GM12873 (cell line): ENCODE results near the gene HDGF.

Source experiments
- CTCF ChIP-seq: IDR thresholded peaks from 2 replicates; pipeline ENCODE4 v1.5.1; 2012; ENCODE audit warnings: low read depth, mild to moderate bottlenecking, moderate library complexity, low read length, control low read depth; ENCODE audit not compliant: insufficient read depth; ENCODE audit errors: missing control alignments

Gene HDGF

DNA sequence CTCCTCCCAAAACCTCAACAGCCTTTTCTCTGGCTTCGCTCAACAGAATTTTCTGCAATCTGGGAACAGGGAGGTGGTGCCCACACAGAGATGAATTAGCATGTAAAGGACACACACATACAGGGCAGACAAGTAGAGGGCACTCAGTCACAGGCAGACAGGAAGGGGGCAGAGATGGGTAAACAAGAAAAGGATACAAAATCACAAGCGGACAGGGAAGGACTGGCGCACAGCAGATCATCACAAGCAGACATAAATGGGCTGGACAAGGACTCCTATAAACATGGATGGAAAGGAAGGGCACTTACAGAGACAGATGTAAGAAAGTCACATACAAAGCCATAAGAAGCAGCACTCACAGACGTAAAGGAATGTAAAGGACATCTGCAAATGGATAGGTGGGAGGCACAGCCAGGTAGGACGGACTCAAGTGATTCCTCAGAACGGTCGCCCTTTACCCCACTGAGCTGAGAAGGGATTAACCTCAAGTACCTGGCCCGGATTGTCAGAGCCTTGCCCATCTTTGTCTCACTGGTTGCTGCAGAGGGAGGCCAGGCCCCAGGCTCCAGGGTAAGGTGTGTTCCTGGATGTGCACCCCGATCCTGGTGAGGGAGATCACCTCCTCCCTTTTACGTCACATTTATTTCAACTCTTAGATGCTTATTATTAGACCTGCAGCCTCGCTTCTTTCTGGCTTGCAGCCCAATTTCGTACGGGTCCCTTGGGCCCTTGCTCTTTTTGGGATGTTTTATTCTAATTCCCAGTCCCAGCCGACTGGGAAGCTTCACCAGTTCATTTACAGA, 15.0 kb upstream of the HDGF start:
- TF ChIP-seq CTCF, result no peak

DNA sequence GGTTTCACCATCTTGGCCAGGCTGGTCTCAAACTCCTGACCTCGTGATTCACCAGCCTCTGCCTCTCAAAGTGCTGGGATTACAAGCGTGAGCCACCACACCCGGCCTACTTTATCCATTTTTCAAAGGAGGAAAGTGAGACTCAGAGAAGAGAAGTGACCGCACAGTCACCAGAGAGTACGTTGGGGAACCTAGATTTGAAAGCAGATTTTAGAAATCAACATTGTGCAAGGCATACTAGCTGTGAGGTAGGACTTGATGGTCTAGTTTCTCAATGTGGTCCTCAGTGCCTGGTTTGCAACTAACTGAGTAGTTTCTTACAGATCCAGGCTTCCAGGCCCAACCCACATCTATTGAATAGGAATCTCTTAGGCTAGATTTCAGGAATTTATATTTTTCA, 14.2 kb upstream of the HDGF start:
- TF ChIP-seq CTCF, result no peak

GRCh38 chr1:156760796-156761104, 9.3 kb upstream of the HDGF start:
- no peak for TF ChIP-seq CTCF

DNA sequence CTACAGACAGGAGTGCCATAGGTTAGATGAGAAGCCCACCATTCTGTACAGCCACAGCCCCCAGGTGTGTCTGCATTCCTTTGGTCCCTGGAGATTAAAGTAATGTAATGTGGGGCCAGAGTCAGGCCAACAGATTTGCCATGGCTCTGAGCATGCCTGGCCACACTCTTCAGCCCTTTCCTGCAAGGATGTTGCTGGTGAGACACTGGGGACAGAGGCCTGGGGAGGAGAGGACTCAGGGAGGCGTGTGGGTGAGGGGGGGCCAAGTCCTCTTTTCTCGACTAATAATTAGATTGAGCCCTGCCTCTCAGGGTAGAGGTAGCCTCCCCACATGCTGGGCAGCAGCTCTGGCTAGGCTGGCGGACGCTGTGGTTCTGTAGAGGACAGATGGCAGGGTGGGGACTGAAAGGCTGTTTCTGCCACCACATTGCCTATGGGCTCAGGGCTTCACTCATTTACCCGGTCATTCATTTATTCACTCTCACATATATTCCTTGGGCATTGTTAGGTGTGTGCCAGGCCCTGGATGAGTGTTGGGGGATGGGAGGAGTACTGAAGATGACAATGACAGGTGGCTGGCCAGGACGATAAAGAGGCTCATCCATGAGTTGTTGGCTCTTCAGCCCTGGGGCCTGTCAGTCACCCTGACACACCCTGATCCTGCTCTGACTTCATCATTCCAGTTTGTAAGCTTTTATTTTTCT, 8.8 kb upstream of the HDGF start:
- no peak for TF ChIP-seq CTCF

DNA sequence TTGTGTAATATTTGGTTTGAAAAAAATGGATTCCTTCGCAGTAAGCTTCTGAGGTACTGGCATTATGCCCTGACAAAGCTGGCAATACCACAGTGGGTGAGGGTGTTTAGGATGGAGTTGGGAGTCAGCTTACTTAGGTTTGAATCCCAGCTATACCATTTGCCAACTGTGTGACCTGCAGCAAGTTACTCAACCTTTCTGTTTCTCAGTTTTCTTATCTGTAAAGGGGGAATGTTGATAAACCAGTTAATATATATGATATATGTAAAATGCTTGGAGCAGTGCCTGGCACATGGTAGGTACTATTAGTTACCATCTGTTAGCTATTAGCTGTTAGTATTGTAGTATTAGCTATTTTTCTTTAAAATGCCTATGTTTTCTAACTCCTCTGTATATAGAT, 4.9 kb upstream of the HDGF start:
- no peak for TF ChIP-seq CTCF

- TF ChIP-seq CTCF, result no peak
Measured at GRCh38 chr1:156755527-156755950, 4.1 kb upstream of the HDGF start.

- no peak for TF ChIP-seq CTCF
Measured at GRCh38 chr1:156754219-156754618, 2.7 kb upstream of the HDGF start.
